HG03460 (cell line): ENCODE data around the gene RNGTT.
"Not testable (repeated sequence)": the region's sequence is repeated elsewhere in the genome, so short reads cannot be mapped to it uniquely, and the experiment has no call there.

Experiments used
- ATAC-seq: cut with Tn5 transposase; IDR thresholded peaks from one replicate; pipeline ENCODE4 v1.9.1; 2021; ENCODE audit not compliant: unreplicated experiment

The RNGTT gene

GRCh38 chr6:88972504-88973423 is 9.3 kb upstream of the RNGTT start:
- no peak for ATAC-seq

- no peak for ATAC-seq
Observed at GRCh38 chr6:88970301-88970700, 6.9 kb upstream of the RNGTT start.

DNA sequence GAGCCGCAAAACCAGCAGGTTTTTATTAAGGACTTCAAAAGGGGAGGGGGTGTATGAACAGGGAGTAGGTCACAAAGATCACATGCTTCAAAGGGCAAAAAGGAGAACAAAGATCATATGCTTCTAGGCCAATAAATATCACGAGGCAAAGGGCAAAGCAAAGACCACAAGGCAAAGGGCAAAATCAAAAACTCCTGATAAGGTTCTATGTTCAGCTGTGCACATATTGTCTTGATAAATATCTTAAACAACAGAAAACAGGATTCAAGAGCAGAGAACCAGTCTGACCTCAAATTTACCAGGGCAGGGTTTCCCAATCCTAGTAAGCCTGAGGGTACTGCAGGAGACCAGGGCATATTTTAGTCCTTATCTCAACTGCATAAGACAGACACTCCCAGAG is 5.8 kb upstream of the RNGTT start:
- ATAC-seq, result not testable (repeated sequence)

DNA sequence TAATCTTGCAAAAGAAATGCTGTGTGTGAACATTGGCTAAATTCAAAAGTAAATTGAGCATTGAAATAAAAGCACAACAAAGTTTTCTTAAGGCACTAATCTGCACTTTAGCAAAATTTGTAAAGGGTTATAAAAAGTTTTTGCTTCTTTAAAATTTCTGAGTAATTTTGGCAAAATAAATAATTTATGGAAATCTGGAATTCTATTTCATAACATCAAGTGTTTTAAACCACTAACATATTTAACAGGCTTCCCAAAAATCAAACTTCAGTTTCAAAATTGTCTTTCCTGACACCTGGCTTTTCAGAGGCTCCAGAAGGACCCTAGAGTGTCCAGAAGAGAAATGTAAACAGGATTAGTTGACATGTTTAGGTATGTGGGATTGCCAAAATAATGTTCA is 4.5 kb upstream of the RNGTT start:
- no peak for ATAC-seq

DNA sequence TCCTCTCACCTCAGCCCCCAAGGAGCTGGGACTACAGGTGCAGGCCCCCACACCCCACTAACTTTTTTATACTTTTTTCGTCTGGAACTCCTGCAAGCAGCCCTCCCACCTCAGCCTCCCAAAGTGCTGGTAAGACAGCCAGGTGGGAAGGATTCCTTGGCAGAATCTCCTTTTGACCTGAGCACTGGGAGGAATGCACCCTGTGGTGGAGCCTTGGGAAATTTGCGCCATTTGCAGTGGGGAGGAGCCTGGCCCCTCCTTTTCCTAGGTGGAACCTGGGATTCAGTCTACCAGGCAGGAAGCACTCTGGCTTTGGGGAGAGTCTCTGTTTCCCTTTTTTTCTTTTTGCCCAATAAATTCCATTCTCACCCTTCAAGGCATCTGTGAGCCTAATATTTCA is 2.3 kb upstream of the RNGTT start:
- ATAC-seq, result no peak

GRCh38 chr6:88964509-88964908 is 1.1 kb upstream of the RNGTT start:
- ATAC-seq, result no peak

DNA sequence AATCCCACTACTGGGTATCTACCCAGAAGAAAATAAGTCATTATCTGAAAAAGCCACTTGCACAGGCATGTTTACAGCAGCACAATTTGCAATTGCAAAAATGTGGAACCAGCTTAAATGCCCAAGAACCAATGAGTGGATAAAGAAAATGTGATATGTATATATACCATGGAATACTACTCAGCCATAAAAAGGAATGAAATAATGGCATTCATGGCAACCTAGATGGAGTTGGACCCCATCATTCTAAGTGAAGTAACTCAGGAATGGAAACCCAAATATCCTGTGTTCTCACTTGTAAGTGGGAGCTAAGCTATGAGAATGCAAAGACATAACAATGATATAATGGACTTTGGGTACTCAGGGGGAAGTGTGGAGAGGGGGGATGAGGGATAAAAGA is 4.6 kb downstream of the RNGTT start:
- ATAC-seq, result no peak

DNA sequence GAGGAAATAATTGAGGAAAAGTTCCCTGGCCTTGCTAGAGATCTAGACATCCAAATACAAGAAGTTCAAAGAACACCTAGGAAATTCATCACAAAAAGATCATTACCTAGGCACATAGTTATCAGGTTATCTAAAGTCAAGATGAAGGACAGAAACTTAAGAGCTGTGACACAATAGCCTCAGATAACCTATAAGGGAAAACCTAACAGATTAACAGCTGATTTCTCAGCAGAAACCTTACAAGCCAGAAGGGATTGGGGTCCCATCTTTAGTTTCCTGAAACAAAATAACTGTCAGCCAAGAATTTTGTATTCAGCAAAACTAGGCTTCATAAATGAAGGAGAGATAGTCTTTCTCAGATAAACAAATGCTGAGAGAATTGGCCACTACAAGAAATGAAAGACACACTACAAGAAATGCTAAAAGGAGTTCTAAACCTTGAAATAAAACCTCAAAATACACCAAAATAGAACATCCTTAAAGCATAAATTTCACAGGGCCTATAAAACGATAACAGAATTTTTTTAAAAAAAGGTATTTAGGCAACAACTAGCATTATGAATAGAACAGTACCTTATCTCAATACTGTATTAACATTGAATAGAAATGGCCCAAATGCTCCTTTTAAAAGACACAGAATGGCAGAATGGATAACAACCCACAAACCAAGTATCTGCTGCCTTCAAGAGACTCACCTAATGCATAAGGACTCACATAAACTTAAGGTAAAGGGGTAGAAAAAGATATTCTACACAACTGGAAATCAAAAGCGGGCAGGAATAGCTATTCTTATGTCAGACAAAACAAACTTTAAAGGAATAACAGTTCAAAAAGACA is 9.7 kb downstream of the RNGTT start:
- ATAC-seq, result no peak

DNA sequence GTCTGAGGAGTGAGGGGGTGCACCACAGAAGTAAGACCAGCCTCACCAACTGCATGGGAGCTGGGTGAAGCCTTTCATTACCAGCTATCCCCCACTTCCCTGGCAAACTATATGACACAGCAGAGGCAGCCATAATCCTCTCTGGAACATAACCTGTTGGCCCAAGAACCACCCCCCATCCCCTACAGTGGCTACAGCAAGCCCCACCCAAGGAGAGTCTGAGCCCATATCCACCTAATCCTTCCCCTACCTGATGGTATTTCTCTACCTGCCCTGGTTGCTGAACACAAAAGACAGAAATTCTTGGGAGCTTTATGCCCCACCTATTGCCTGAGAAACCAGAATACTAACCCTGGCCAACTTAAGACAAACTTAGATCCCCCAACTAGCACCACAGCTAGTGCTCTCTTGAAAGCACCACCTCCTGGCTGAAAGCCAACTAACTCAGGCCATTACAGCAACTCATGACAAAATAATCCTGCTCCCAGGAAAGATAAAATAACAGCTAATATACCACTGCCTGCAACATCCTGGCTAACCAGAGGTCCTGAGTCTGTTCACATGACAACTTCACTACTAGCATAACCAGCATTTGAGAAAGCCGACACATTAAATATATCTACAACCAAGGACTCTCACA is 11.2 kb downstream of the RNGTT start:
- ATAC-seq, result no peak

GRCh38 chr6:88945415-88946008 is 17.9 kb downstream of the RNGTT start:
- no peak for ATAC-seq

GRCh38 chr6:88933521-88933920 is 29.9 kb downstream of the RNGTT start:
- ATAC-seq, result no peak

DNA sequence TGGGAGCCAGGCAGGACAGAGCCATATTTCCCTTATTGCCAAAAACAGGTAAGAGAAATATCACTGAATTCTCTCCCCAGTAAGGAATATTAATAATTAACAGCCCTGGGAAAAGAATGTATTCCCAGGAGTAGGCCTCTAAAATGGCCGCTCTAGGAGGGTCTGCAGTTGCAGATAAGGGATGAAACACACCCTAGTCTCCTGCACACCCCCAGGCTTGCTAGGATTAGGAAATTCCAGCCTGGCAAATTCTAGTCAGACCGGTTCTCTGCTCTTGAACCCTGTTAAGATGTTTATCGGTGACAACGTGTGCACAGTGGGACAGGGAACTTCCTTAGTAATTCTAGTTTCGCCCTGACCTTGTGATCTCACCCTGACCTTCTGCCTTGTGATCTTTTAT is 31.4 kb downstream of the RNGTT start:
- ATAC-seq, result not testable (repeated sequence)

DNA sequence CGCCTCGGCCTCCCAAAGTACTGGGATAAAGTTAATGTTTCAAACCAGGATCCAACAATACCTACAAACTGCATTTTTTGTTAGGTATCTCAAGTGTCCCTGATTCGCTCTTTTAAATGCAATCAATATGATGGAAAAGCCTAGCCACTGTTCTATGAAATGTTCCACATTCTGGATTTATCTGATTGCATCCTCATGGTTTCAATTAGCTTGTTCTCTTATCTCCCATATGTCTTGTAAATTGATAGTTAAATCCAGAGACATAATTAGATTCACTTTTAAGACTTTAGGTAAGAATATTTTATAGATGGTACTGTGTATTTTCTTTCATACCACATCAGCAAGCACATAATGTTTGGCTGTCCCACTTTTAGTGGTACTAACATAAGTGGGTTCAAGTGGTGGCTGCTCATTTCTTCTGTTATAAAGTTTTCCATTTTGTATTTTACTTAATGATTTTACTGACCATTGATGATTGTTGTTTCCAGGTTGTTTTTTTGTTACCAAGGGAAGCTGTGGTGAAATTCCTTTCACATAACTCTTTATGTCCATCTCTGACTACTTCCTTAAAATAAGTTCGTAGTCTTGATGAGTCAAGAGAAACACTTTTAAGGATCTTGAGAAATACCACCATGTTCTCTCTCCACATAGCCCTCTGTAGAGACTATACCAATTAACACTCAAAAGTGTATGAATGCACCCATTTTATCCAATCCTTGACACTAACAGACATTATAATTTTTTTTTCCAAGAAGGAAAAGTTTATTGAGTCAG is 40.5 kb downstream of the RNGTT start:
- no peak for ATAC-seq

DNA sequence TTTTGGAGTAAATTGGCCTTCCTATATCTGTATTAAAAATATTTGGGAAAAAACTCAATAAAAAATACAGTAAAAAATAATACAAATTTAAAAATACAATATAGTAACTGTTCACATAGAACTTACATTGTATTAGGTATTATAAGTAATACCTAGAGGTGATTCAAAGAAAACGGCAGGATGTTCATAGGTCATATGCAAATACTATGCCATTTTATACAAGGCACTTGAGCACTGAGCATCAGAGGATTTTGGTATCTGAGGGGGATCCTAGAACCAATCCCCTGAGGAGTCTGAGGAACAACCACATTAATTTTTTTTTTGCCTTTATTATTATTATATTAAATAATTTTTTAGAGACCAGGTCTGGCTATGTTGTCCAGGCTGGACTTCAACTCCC is 41.7 kb downstream of the RNGTT start:
- no peak for ATAC-seq

- no peak for ATAC-seq
Observed at GRCh38 chr6:88920774-88921733, 42.4 kb downstream of the RNGTT start.

DNA sequence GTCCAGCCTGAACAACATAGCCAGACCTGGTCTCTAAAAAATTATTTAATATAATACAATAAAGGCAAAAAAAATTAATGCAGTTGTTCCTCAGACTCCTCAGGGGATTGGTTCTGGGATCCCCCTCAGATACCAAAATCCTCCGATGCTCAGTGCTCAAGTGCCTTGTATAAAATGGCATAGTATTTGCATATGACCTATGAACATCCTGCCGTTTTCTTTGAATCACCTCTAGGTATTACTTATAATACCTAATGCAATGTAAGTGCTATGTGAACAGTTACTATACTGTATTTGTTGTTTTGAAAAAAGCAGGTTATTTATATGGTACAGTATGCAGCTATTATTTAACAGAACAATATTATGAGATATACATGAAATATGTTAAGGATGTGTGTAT is 43.3 kb downstream of the RNGTT start:
- no peak for ATAC-seq

DNA sequence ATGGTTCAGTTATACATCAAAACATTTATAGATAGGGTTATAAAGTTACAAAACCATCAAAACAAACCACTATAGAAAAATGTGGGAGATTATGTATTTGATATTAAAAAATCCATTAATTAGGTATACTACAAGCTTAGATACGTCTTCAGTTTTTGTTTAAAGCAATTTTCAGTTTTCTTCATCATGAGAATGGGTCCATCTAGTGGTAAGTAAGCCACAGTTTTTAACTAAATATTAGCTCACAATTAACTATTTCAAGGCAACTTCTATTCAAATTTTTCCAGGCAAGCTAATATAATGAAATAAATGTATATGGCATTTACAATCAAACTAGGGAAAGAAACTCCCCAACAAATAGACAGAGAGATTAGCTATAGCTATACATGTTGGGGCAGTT is 44.4 kb downstream of the RNGTT start:
- ATAC-seq, result no peak

DNA sequence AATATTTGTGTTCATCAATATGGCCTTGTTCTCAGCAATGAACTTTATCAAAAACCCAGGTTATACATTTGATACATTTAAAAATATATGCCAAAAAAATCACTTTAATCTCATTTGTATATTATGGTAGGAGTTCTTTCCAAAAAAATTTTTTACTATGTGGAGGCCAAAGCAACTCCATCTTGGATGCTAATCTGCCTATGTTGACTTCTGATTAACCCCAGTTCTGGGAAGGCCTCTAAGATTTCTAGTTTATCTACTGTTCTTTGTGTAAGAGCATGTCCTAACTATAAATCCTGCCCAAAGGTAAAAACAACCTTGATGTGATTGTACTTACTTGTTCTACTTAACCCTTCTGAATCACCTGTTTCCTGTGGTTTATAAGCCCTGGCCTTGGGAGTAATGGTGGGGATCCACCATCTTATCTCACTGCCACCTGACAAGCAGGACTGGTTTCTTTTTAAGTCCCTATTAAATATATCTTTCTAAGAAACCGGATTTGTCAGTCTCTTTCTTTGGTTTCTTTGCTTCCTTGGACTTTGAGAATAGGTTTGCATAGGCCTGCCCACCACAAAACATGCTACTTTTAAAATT is 46.7 kb downstream of the RNGTT start:
- no peak for ATAC-seq
